Progenitor cell of endocrine pancreas (in vitro differentiated cells): ENCODE results near the gene TAF5L. TPM values are rescaled to one million over a fixed set of nuclear protein-coding genes. Genes with fewer than 3 reads are reported as not detected.

Experiments
- DNase-seq: peaks from one replicate; pipeline ENCODE4 v3.0.0; 2021; ENCODE audit warnings: low spot score; ENCODE audit not compliant: unreplicated experiment
- H3K27ac Mint-ChIP-seq: 2 replicates; pipeline ENCODE4 v1.8.0; 2021; ENCODE audit warnings: mild to moderate bottlenecking, moderate library complexity, mixed read lengths
- H3K27me3 Mint-ChIP-seq: 2 replicates; pipeline ENCODE4 v1.8.0; 2021; ENCODE audit warnings: mixed read lengths
- H3K36me3 Mint-ChIP-seq: 2 replicates; pipeline ENCODE4 v1.8.0; 2022; ENCODE audit warnings: mixed read lengths; ENCODE audit not compliant: insufficient read depth
- H3K4me1 Mint-ChIP-seq: 2 replicates; pipeline ENCODE4 v1.8.0; 2021; ENCODE audit warnings: low read depth, mixed read lengths
- H3K4me3 Mint-ChIP-seq: 2 replicates; pipeline ENCODE4 v1.8.0; 2021; ENCODE audit warnings: low read depth, mild to moderate bottlenecking, moderate library complexity, mixed read lengths
- H3K9me3 Mint-ChIP-seq: 2 replicates; pipeline ENCODE4 v1.8.0; 2021; ENCODE audit warnings: low read depth, mixed read lengths
- total RNA-seq: library from RNA; stranded (reverse); gene quantifications from 2 replicates; pipeline ENCODE4 v1.2.1, GENCODE V29; 2021
- TF ChIP-seq, protein P1 (sequence below): fragments of 200-600 bp; sonication (generic); IDR thresholded peaks from one replicate; pipeline ENCODE4 v1.5.0; 2021; ENCODE audit warnings: antibody characterized with exemption, mild to moderate bottlenecking; ENCODE audit not compliant: unreplicated experiment

The TAF5L gene
- total RNA-seq, 1 donor from 2014 or later, result 21.0 TPM

DNA sequence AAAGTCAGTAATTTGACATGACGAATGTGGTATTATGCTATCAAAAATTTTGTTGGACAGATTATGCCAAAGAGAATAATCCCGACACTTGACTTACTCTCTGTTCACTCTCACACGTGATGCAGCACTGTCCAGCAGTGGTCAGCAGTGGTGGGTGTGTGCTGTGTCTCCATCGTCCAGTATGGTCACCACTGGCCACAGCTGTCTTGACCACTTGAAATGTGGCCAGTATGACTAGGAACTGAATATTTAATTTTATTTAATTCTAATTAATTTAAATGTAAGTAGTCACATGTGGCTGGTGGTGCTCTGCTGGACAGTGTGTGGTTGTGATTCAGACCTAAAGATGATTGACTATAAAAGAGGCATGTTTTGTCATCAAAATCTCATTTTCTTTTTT lies 24.1 kb upstream of the TAF5L start:
- Mint-ChIP-seq H3K9me3 (no peaks in the 10 kb centered on the region), H3K27me3 (no peaks in the 10 kb centered on the region), H3K27ac (no peak overlapping the region), H3K36me3 (peaks cover 13% of the 10 kb centered on the region), H3K4me3 (no peak overlapping the region), H3K4me1 (no peaks in the 10 kb centered on the region)
- no peak for DNase-seq
- TF ChIP-seq, protein P1, sequence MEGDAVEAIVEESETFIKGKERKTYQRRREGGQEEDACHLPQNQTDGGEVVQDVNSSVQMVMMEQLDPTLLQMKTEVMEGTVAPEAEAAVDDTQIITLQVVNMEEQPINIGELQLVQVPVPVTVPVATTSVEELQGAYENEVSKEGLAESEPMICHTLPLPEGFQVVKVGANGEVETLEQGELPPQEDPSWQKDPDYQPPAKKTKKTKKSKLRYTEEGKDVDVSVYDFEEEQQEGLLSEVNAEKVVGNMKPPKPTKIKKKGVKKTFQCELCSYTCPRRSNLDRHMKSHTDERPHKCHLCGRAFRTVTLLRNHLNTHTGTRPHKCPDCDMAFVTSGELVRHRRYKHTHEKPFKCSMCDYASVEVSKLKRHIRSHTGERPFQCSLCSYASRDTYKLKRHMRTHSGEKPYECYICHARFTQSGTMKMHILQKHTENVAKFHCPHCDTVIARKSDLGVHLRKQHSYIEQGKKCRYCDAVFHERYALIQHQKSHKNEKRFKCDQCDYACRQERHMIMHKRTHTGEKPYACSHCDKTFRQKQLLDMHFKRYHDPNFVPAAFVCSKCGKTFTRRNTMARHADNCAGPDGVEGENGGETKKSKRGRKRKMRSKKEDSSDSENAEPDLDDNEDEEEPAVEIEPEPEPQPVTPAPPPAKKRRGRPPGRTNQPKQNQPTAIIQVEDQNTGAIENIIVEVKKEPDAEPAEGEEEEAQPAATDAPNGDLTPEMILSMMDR, result no peak

DNA sequence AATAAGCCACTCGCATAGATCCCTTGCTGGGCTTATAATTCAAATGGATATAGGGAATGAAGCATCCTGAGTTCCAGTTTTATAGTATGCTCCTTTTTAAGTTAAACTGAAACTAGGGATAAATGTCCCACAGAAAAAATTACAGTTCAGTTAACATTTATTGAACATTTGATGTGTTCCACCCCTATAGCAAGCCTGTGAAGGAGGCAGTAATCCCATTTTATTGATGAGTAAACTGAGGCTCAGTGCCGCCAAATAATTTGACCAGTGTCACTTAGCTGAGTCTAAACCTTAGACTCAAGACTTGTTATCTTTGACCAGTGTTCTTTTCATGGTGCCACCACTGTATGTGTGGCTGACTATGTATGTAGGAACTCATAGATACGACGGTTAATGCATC lies 22.5 kb upstream of the TAF5L start:
- no peak for DNase-seq
- H3K27ac Mint-ChIP-seq, result no peak overlapping the region
- peaks cover 13% of the 10 kb centered on the region for H3K36me3 Mint-ChIP-seq
- TF ChIP-seq, protein P1, result no peak
- H3K4me3 Mint-ChIP-seq, result no peak overlapping the region
- H3K4me1 Mint-ChIP-seq, result no peaks in the 10 kb centered on the region
- no peaks in the 10 kb centered on the region for H3K27me3 Mint-ChIP-seq
- no peaks in the 10 kb centered on the region for H3K9me3 Mint-ChIP-seq

DNA sequence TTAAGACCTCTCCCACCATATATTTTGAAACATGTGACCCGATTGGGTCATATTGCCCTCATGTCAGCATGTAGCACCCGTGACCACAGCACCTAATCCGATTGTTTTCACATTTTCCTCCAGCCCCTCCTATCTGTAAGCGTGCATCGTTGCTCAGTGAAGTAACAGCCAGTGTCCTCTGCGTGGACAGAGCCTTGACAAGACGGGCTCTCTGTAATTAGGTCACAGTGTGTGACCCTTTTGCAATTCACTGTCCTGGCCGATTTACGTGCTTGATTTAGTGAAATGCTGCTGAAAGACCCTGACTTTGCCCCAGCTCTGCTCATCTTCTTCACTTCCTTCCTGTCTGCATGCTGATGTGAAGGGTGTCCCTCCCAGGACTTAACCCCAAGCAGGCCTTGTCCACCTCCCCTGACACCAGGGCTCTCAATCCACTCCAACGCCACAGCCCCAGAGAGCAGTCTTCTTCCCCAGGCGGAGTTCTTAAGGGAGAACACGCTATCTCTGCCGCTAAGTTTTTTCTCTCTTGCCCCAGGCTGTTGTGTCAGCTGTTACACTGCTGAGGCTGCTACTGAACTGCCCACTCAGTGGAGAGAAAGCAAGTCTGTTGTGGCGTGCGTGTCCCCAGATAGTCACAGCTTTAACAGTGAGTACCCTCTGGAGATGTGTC lies 19.5 kb upstream of the TAF5L start:
- no peak overlapping the region for H3K4me3 Mint-ChIP-seq
- no peak for DNase-seq
- H3K27ac Mint-ChIP-seq, result peak overlapping the region; percentile 29
- no peaks in the 10 kb centered on the region for H3K9me3 Mint-ChIP-seq
- H3K27me3 Mint-ChIP-seq, result no peaks in the 10 kb centered on the region
- H3K36me3 Mint-ChIP-seq, result peaks cover 10% of the 10 kb centered on the region
- TF ChIP-seq, protein P1, result no peak
- H3K4me1 Mint-ChIP-seq, result no peaks in the 10 kb centered on the region

DNA sequence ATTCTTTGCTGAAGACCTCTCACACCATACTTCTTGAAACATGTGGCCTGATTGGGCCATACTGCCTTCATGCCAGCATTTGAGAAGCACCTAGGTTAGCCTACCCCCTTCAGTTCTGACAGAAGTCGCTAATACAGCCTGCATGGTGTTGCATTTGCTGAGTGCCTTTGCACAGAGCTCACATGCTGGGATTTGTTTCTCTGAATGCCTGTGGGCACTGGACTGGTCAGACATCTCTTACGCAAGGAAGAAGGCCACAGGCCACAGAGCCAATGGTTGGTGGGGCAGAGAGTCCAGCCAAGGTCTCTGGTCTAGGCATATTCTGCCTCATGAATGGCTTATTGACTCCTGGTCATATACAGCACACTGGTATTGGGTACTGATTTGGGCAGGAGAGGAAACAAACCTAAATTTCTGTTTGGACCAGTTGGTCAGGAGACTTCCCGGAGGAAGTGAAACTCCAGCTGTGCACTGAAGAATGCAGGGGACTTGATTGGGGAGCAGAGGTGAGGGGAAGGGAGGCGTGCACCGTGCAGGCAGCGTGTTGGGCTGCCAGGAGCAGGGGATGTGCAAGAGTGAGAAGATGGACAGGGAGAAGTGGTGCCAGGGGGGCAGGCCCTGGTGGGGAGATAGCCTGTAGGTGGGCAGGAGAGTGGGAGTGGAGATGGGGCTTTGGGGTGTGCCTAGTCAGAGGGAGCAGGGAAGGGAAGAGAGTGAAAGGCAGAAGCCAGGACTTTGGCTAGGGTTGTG lies 18.2 kb upstream of the TAF5L start:
- Mint-ChIP-seq H3K36me3 (peaks cover 8% of the 10 kb centered on the region), H3K4me1 (no peaks in the 10 kb centered on the region), H3K9me3 (no peaks in the 10 kb centered on the region), H3K4me3 (no peak overlapping the region), H3K27me3 (no peaks in the 10 kb centered on the region), H3K27ac (no peak overlapping the region)
- TF ChIP-seq, protein P1, result no peak
- no peak for DNase-seq

DNA sequence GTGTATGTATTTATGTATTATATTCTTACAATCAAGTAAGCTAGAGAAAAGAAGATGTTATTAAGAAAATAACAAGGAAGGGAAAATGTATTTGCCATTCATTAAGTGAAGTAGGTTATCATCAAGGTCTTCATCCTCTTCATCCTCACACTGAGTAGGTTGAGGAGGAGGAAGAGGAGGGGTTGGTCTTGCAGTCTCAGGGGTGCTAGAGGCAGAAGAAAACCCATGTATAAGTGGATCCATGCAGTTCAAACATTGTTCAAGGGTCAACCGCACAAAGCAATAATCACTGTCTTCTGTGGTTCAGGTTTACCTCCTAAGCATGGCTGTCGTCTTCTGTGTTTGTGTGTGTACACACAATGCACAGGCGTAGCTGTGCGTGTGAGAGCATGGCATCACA lies 17.0 kb upstream of the TAF5L start:
- TF ChIP-seq, protein P1, result no peak
- H3K27me3 Mint-ChIP-seq, result no peaks in the 10 kb centered on the region
- no peak overlapping the region for H3K4me3 Mint-ChIP-seq
- H3K4me1 Mint-ChIP-seq, result no peaks in the 10 kb centered on the region
- H3K27ac Mint-ChIP-seq, result no peak overlapping the region
- H3K36me3 Mint-ChIP-seq, result peaks cover 7% of the 10 kb centered on the region
- no peak for DNase-seq
- no peaks in the 10 kb centered on the region for H3K9me3 Mint-ChIP-seq
